SK-N-SH (cell line): ENCODE measurements around the gene GNG14. TPM values are rescaled to one million over a fixed set of nuclear protein-coding genes. Genes with fewer than 3 reads are reported as not detected.

Experiments used
- CTCF ChIA-PET: fragments of 300-600, 350-600 bp; formaldehyde crosslinking; extraction: SDS; loops from one replicate; lab custom pipeline; 2021; lab: Yijun Ruan, JAX
- POLR2A ChIA-PET: fragments of 350-600 bp; sonication (Branson Sonifier 250); formaldehyde crosslinking; extraction: SDS; loops from one replicate; lab custom pipeline; 2020; ENCODE audit warnings: antibody characterized with exemption, inconsistent platforms; lab: Yijun Ruan, JAX
- DNase-seq: peaks from one replicate; pipeline ENCODE4 v3.0.0; 2012
- H2AFZ ChIP-seq: fragments of 200-600 bp; sonication (generic); 2 replicates; pipeline ENCODE4 v1.8.1; 2016; ENCODE audit warnings: antibody characterized with exemption, mild to moderate bottlenecking, low read depth
- H3F3A ChIP-seq: fragments of 200-600 bp; sonication (generic); replicated peaks from 2 replicates; pipeline ENCODE3; 2016; ENCODE audit warnings: antibody characterized with exemption, mild to moderate bottlenecking; ENCODE audit not compliant: insufficient read depth
- H3K27ac ChIP-seq, 2 experiments: fragments of 200-500 bp in 1 of 2; fragments of 200-600 bp in 1 of 2; sonication (Bioruptor generic) in 1 of 2; sonication (generic), shearing (Covaris generic) in 1 of 2; 2 replicates each; pipeline versions ENCODE4 v1.5.1 to v1.6.1; 2014 to 2016; ENCODE audit warnings: low read depth in 2 of 2, inconsistent platforms in 1 of 2, low read length in 1 of 2, mild to moderate bottlenecking in 1 of 2, mixed read lengths in 1 of 2
- H3K27me3 ChIP-seq: fragments of 200-600 bp; sonication (generic), shearing (Covaris generic); 2 replicates; pipeline ENCODE4 v1.6.1; 2016; ENCODE audit warnings: mixed run types; ENCODE audit not compliant: insufficient read depth
- H3K36me3 ChIP-seq, 2 experiments: fragments of 200-500 bp in 1 of 2; fragments of 200-600 bp in 1 of 2; sonication (Bioruptor generic) in 1 of 2; sonication (generic) in 1 of 2; replicated peaks in 1 of 2; 2 replicates each; pipeline versions ENCODE3 to v1.5.1; 2014 to 2016; ENCODE audit warnings: low read length in 1 of 2, mild to moderate bottlenecking in 1 of 2; ENCODE audit not compliant: insufficient read depth in 2 of 2, control insufficient read depth in 1 of 2
- H3K4me1 ChIP-seq, 2 experiments: fragments of 200-500 bp in 1 of 2; fragments of 200-600 bp in 1 of 2; sonication (Bioruptor generic) in 1 of 2; sonication (generic), shearing (Covaris generic) in 1 of 2; 2 replicates each; pipeline versions ENCODE4 v1.5.1 to v1.6.1; 2014 to 2016; ENCODE audit warnings: low read depth in 1 of 2, low read length in 1 of 2, mixed run types in 1 of 2; ENCODE audit not compliant: insufficient read depth in 2 of 2, control insufficient read depth in 1 of 2
- H3K4me2 ChIP-seq: fragments of 200-600 bp; sonication (generic), shearing (Covaris generic); 2 replicates; pipeline ENCODE4 v1.6.1; 2017; ENCODE audit warnings: mixed run types
- H3K4me3 ChIP-seq, 2 experiments: fragments of 200-500 bp in 1 of 2; fragments of 200-600 bp in 1 of 2; sonication (Bioruptor generic) in 1 of 2; sonication (generic), shearing (Covaris generic) in 1 of 2; 2 replicates each; pipeline versions ENCODE4 v1.5.1 to v1.8.1; 2014 to 2016; ENCODE audit warnings: low read depth in 2 of 2, inconsistent platforms in 1 of 2, low read length in 1 of 2, mild to moderate bottlenecking in 1 of 2, mixed read lengths in 1 of 2, moderate library complexity in 1 of 2
- H3K79me2 ChIP-seq: fragments of 200-600 bp; sonication (generic); 2 replicates; pipeline ENCODE4 v1.8.1; 2017; ENCODE audit warnings: mild to moderate bottlenecking; ENCODE audit not compliant: insufficient read depth
- H3K9ac ChIP-seq: fragments of 200-600 bp; sonication (generic); 2 replicates; pipeline ENCODE4 v1.6.1; 2017; ENCODE audit warnings: mixed run types
- H3K9me2 ChIP-seq: fragments of 200-600 bp; sonication (generic); 2 replicates; pipeline ENCODE4 v1.6.1; 2017; ENCODE audit warnings: mixed run types
- H3K9me3 ChIP-seq: fragments of 200-600 bp; sonication (generic); 2 replicates; pipeline ENCODE4 v1.6.1; 2017; ENCODE audit warnings: mixed run types, mild to moderate bottlenecking, moderate library complexity
- H4K20me1 ChIP-seq: fragments of 200-600 bp; sonication (generic); 2 replicates; pipeline ENCODE4 v1.6.1; 2017; ENCODE audit warnings: mild to moderate bottlenecking, mixed run types; ENCODE audit not compliant: insufficient read depth
- CHD2 ChIP-seq: fragments of 150-350 bp; IDR thresholded peaks from 2 replicates; pipeline ENCODE4 v1.6.1; 2018; ENCODE audit warnings: low read length; ENCODE audit not compliant: partially characterized antibody
- EP300 ChIP-seq, 2 experiments: IDR thresholded peaks; 2 replicates each; pipeline versions ENCODE4 v1.4.0 to v1.6.1; 2012; ENCODE audit warnings: borderline replicate concordance in 1 of 2, low read depth in 1 of 2, low read length in 1 of 2
- FOXJ3 ChIP-seq: sonication (generic); formaldehyde crosslinking; IDR thresholded peaks from 2 replicates; pipeline ENCODE4 v1.5.1; 2020; ENCODE audit warnings: mild to moderate bottlenecking, missing genetic modification reagents
- GATA2 ChIP-seq: sonication (generic); formaldehyde crosslinking; IDR thresholded peaks from 2 replicates; pipeline ENCODE4 v1.5.0; 2020; ENCODE audit warnings: mild to moderate bottlenecking, missing genetic modification reagents
- IRF3 ChIP-seq: fragments of 150-350 bp; IDR thresholded peaks from 2 replicates; pipeline ENCODE4 v1.6.1; 2016; ENCODE audit warnings: mild to moderate bottlenecking, low read depth, low read length
- PBX3 ChIP-seq: IDR thresholded peaks from 2 replicates; pipeline ENCODE4; 2012
- POLR2AphosphoS5 ChIP-seq: IDR thresholded peaks from 2 replicates; pipeline ENCODE4 v1.6.1; 2012; ENCODE audit warnings: low read depth, low read length
- RXRA ChIP-seq: IDR thresholded peaks from 2 replicates; pipeline ENCODE4 v1.4.0; 2012; ENCODE audit warnings: low read depth, mild to moderate bottlenecking, borderline replicate concordance
- USF1 ChIP-seq: IDR thresholded peaks from 2 replicates; pipeline ENCODE4 v1.4.0; 2012; ENCODE audit warnings: low read depth, borderline replicate concordance
- USF2 ChIP-seq: fragments of 150-350 bp; IDR thresholded peaks from 2 replicates; pipeline ENCODE4 v1.6.1; 2017; ENCODE audit warnings: antibody characterized with exemption, low read length, low read depth, borderline replicate concordance
- ZBTB33 ChIP-seq: IDR thresholded peaks from 2 replicates; pipeline ENCODE4 v1.4.0; 2012; ENCODE audit warnings: low read depth, borderline replicate concordance
- WGBS: methylation state at CpG from one replicate; pipeline ENCODE4 v1.1.6; 2017; ENCODE audit warnings: low lambda C conversion rate; 5-methylcytosine and 5-hydroxymethylcytosine counted together
- polyA plus RNA-seq, 3 experiments: library from polyadenylated mRNA; depleted of rRNA; stranded (reverse); fragments of >200 nt; gene quantifications; 2 replicates each; pipeline ENCODE4 v1.2.3, GENCODE V29; 2012

Gene GNG14
- polyA plus RNA-seq, 1 of the 3 experiments (the other 2 are of a cell fraction) = not detected

GRCh38 chr19:12705654-12706331 is 18.0 kb downstream of the GNG14 start (continued):
- TF ChIP-seq RXRA (no peak), POLR2AphosphoS5 (no peak), IRF3 (no peak)
- TF ChIP-seq, all 33 proteins: peak for 0

- DNase-seq = no peak
- Histone ChIP-seq H3K4me3 (no peak overlapping the region), H3K79me2 (peaks cover 4% of the 10 kb centered on the region; the same call in 1 of the 2 replicates), H3K4me1 (no peaks in the 10 kb centered on the region), H4K20me1 (no peaks in the 10 kb centered on the region), H3K4me2 (no peak overlapping the region), H3F3A (peaks cover 15% of the 10 kb centered on the region), H3K27me3 (no peaks in the 10 kb centered on the region), H3K9me2 (no peaks in the 10 kb centered on the region), H3K9me3 (no peaks in the 10 kb centered on the region), H2AFZ (no peak overlapping the region), H3K27ac (no peak overlapping the region), H3K9ac (no peak overlapping the region), H3K36me3 (peaks cover 45 to 61% of the 10 kb centered on the region in 2 experiments)
- CTCF ChIA-PET = interaction anchor here (1.4 to 1.6 kb wide), 3 partner anchors 20 to 90 kb away, joined by 4 read pairs; no protein-coding TSS in a partner anchor
- TF ChIP-seq USF2 (no peak), POLR2AphosphoS5 (0 out of 2 replicates have a peak, but pooled peaks have one; percentile 7), USF1 (no peak)
- 95% methylated on average over 3 of the region's 13 CpGs for WGBS
- POLR2A ChIA-PET = no interaction called here
Measured at GRCh38 chr19:12706332-12706718, 18.5 kb downstream of the GNG14 start.

- no peak for DNase-seq
- TF ChIP-seq EP300 (IDR thresholded peaks at IDR 0.05; ENCODE audit: borderline replicate concordance in 1 of 2, low read depth in 1 of 2, low read length in 1 of 2) (no peak), PBX3 (no peak), CHD2 (no peak), FOXJ3 (CRISPR knock-in tag) (no peak), GATA2 (CRISPR knock-in tag) (no peak), ZBTB33 (no peak), USF2 (no peak)
- TF ChIP-seq, all 33 proteins: peak for 0
- Histone ChIP-seq H3K9ac (no peak overlapping the region), H3K27ac (no peak overlapping the region), H2AFZ (no peak overlapping the region), H3K9me3 (no peaks in the 10 kb centered on the region), H3K9me2 (no peaks in the 10 kb centered on the region), H3F3A (peaks cover 20% of the 10 kb centered on the region), H3K4me2 (no peak overlapping the region), H3K79me2 (peaks cover 9% of the 10 kb centered on the region; the same call in 1 of the 2 replicates), H3K4me3 (no peak overlapping the region), H3K27me3 (no peaks in the 10 kb centered on the region), H3K4me1 (no peaks in the 10 kb centered on the region), H4K20me1 (no peaks in the 10 kb centered on the region), H3K36me3 (peaks cover 34 to 46% of the 10 kb centered on the region in 2 experiments)
- ChIA-PET POLR2A (no interaction called here), CTCF (interaction anchor here (0.9 to 1.1 kb wide), 2 partner anchors 49 to 52 kb away, joined by 6 to 7 read pairs; no protein-coding TSS in a partner anchor)
- 96% methylated on average over 8 of the region's 8 CpGs for WGBS
Measured at GRCh38 chr19:12708641-12709040, 20.8 kb downstream of the GNG14 start.
